Fibroblast of lung (primary cell): ENCODE results near the gene MUC6. TPM values are rescaled to one million over a fixed set of nuclear protein-coding genes. Genes with fewer than 3 reads are reported as not detected.
A peak's percentile ranks its signal among the peaks of the same experiment; 100 is the strongest.

Source experiments
- DNase-seq, 2 donors: peaks; one replicate each; pipeline versions ENCODE4 v3.0.0 to v3.0.0-alpha.2; 2010; ENCODE audit warnings: low read depth in 2 of 2
- H2AFZ ChIP-seq: 2 replicates; pipeline ENCODE4 v1.5.1; 2012; ENCODE audit warnings: low read length, control low read depth, inconsistent platforms
- H3K27ac ChIP-seq: 2 replicates; pipeline ENCODE4 v1.5.1; 2011; ENCODE audit warnings: low read length, control low read depth; ENCODE audit not compliant: insufficient read depth
- H3K27me3 ChIP-seq: 2 replicates; pipeline ENCODE4 v1.5.1; 2011; ENCODE audit warnings: mild to moderate bottlenecking, low read length; ENCODE audit not compliant: control insufficient read depth, insufficient read depth
- H3K36me3 ChIP-seq: 2 replicates; pipeline ENCODE4 v1.5.1; 2011; ENCODE audit warnings: low read length; ENCODE audit not compliant: control insufficient read depth, insufficient read depth
- H3K4me1 ChIP-seq: 2 replicates; pipeline ENCODE4 v1.5.1; 2011; ENCODE audit warnings: low read length; ENCODE audit not compliant: control insufficient read depth, insufficient read depth; ENCODE audit errors: extremely low read depth
- H3K4me2 ChIP-seq: 2 replicates; pipeline ENCODE4 v1.5.1; 2011; ENCODE audit warnings: low read length, control low read depth; ENCODE audit not compliant: insufficient read depth; ENCODE audit errors: extremely low read depth
- H3K4me3 ChIP-seq, 4 experiments: fragments of 200-600 bp in 1 of 4; sonication (generic) in 1 of 4; replicated peaks in 1 of 4; 2 replicates each; pipeline ENCODE4 v1.5.1; 2011 to 2016; ENCODE audit warnings: low read length in 4 of 4, low read depth in 3 of 4, mild to moderate bottlenecking in 3 of 4, control low read depth in 2 of 4, inconsistent platforms in 1 of 4, mixed read lengths in 1 of 4; ENCODE audit not compliant: insufficient read depth in 1 of 4; ENCODE audit errors: control extremely low read depth in 1 of 4
- H3K79me2 ChIP-seq: 2 replicates; pipeline ENCODE4 v1.5.1; 2012; ENCODE audit warnings: mild to moderate bottlenecking, low read length, inconsistent platforms; ENCODE audit not compliant: control insufficient read depth, insufficient read depth
- H3K9ac ChIP-seq: 2 replicates; pipeline ENCODE4 v1.5.1; 2011; ENCODE audit warnings: mild to moderate bottlenecking, low read length, control low read depth; ENCODE audit not compliant: insufficient read depth
- H3K9me3 ChIP-seq: 2 replicates; pipeline ENCODE4 v1.5.1; 2012; ENCODE audit warnings: low read depth, low read length; ENCODE audit not compliant: control insufficient read depth, insufficient read depth
- H4K20me1 ChIP-seq: 2 replicates; pipeline ENCODE4 v1.5.1; 2011; ENCODE audit warnings: low read length; ENCODE audit not compliant: control insufficient read depth, insufficient read depth; ENCODE audit errors: extremely low read depth
- EZH2 ChIP-seq: IDR thresholded peaks from 2 replicates; pipeline ENCODE4 v1.5.1; 2012; ENCODE audit warnings: low read length, control low read depth, mild to moderate bottlenecking; ENCODE audit errors: missing control alignments
- polyA plus RNA-seq, 2 donors: library from polyadenylated mRNA; depleted of rRNA in 1 of 2; stranded (reverse) in 1 of 2; unstranded in 1 of 2; fragments of >200 nt; gene quantifications; 2 replicates each; pipeline ENCODE4 v1.2.1, GENCODE V29; 2011 to 2012; ENCODE audit warnings: missing spikeins in 1 of 2
- total RNA-seq: library from RNA; depleted of rRNA; stranded (reverse); fragments of >200 nt; gene quantifications from 2 replicates; pipeline ENCODE4 v1.2.1, GENCODE V29; 2014
- TF ChIP-seq, protein P1 (sequence below), 2 donors: IDR thresholded peaks in 1 of 2; conservative IDR thresholded peaks in 1 of 2; 1 replicate in 1 of 2; 2 replicates in 1 of 2; pipeline ENCODE4 v1.5.1; 2011 to 2012; ENCODE audit warnings: low read length in 2 of 2, control low read depth in 1 of 2, inconsistent platforms in 1 of 2, low read depth in 1 of 2, mild to moderate bottlenecking in 1 of 2

The MUC6 gene
- total and polyA plus RNA-seq, 2 donors (not counting 1 experiment from before 2014, with no cell fraction given), result not detected

- no peak overlapping the region for H3K4me2 ChIP-seq
- H3K9ac ChIP-seq, result no peak overlapping the region
- no peaks in the 10 kb centered on the region for H4K20me1 ChIP-seq
- H3K27ac ChIP-seq, result no peak overlapping the region
- no peak overlapping the region for H3K4me3 ChIP-seq
- H3K79me2 ChIP-seq, result no peaks in the 10 kb centered on the region
- TF ChIP-seq EZH2, result no peak
- TF ChIP-seq, protein P1, sequence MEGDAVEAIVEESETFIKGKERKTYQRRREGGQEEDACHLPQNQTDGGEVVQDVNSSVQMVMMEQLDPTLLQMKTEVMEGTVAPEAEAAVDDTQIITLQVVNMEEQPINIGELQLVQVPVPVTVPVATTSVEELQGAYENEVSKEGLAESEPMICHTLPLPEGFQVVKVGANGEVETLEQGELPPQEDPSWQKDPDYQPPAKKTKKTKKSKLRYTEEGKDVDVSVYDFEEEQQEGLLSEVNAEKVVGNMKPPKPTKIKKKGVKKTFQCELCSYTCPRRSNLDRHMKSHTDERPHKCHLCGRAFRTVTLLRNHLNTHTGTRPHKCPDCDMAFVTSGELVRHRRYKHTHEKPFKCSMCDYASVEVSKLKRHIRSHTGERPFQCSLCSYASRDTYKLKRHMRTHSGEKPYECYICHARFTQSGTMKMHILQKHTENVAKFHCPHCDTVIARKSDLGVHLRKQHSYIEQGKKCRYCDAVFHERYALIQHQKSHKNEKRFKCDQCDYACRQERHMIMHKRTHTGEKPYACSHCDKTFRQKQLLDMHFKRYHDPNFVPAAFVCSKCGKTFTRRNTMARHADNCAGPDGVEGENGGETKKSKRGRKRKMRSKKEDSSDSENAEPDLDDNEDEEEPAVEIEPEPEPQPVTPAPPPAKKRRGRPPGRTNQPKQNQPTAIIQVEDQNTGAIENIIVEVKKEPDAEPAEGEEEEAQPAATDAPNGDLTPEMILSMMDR (conservative IDR thresholded peaks at IDR 0.05 in 1 of 2, IDR thresholded peaks at IDR 0.05 in 1 of 2; ENCODE audit: low read depth in 1 of 2, low read length in 2 of 2), result no peak
- H3K36me3 ChIP-seq, result peaks cover 10% of the 10 kb centered on the region
- no peaks in the 10 kb centered on the region for H3K4me1 ChIP-seq
- no peaks in the 10 kb centered on the region for H3K27me3 ChIP-seq
- no peak overlapping the region for H2AFZ ChIP-seq
- DNase-seq, result peak; percentile 15 to 57
- H3K9me3 ChIP-seq, result no peaks in the 10 kb centered on the region
These were observed 55.8 kb downstream of the MUC6 start for GRCh38 chr11:980438-981357.

- Histone ChIP-seq H3K79me2 (no peaks in the 10 kb centered on the region), H3K9me3 (no peaks in the 10 kb centered on the region), H3K27me3 (no peaks in the 10 kb centered on the region), H3K4me1 (no peaks in the 10 kb centered on the region), H3K27ac (no peak overlapping the region), H3K36me3 (peaks cover 11% of the 10 kb centered on the region), H3K4me3 (no peak overlapping the region), H4K20me1 (no peaks in the 10 kb centered on the region), H2AFZ (no peak overlapping the region), H3K4me2 (no peak overlapping the region), H3K9ac (no peak overlapping the region)
- no peak for TF ChIP-seq EZH2
- TF ChIP-seq, protein P1 (conservative IDR thresholded peaks at IDR 0.05 in 1 of 2, IDR thresholded peaks at IDR 0.05 in 1 of 2; ENCODE audit: low read depth in 1 of 2, low read length in 2 of 2), result no peak
- DNase-seq, result no peak
These were observed 57.7 kb downstream of the MUC6 start for GRCh38 chr11:978781-979180.

- no peaks in the 10 kb centered on the region for H3K79me2 ChIP-seq
- TF ChIP-seq EZH2, result no peak
- TF ChIP-seq, protein P1 (conservative IDR thresholded peaks at IDR 0.05 in 1 of 2, IDR thresholded peaks at IDR 0.05 in 1 of 2; ENCODE audit: low read depth in 1 of 2, low read length in 2 of 2), result no peak
- H3K36me3 ChIP-seq, result peaks cover 15% of the 10 kb centered on the region
- H3K27me3 ChIP-seq, result no peaks in the 10 kb centered on the region
- H3K4me2 ChIP-seq, result no peak overlapping the region
- no peak overlapping the region for H2AFZ ChIP-seq
- H3K27ac ChIP-seq, result no peak overlapping the region
- H3K9me3 ChIP-seq, result no peaks in the 10 kb centered on the region
- H3K4me3 ChIP-seq, result no peak overlapping the region
- DNase-seq, result no peak
- no peaks in the 10 kb centered on the region for H4K20me1 ChIP-seq
- H3K9ac ChIP-seq, result no peak overlapping the region
- no peaks in the 10 kb centered on the region for H3K4me1 ChIP-seq
These were observed 58.4 kb downstream of the MUC6 start for GRCh38 chr11:977830-978720.
